Middle frontal gyrus (tissue), 1 donor: ENCODE measurements around the gene INF2.

ENCODE experiments used
- DNase-seq: peaks from one replicate; pipeline ENCODE4 v3.0.0-alpha.2; 2015; ENCODE audit warnings: low spot score; ENCODE audit errors: extremely low spot score

INF2 gene

DNA sequence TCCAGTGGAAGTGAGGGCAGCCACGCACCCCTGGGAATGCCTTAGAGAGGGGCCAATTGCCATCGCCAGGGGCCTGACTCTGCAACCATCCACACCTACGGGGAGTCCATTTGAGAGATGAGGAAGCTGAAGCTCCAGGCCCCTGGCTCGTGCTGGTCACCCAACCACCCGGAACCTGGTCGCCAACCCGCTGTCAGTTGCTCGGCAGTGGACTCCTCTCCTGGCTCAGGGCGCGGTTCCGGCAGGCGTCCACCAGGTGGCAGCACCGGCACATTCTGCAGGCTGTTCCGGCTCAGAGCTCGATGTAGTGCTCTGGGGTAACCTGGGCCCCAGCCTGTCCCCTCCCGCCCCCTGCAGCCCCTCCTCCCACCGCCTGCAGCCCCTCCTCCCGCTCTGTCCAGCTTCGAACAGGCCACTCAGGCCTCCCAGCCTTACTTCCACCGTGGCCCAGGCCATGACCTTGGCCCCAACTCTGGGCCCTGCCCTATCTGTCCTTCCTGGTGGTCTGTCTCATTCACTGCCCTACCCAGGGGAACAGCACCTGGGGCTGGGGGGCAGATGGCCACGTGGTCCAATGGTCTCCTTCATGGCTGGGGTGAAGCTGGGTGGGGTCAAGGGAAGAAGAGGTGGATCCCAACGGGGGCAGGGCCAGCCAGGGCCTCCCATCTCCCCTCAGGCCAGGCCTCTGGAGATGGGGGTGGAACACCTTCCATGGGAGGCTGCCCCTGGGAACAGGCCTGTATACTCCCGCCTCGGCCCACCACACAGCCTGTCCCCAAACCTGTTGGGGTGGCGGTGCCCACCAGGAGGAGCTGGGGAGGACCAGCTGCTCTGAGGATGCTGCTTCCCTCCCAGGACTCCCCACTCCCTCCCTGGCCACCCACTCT lies 79.3 kb downstream of the INF2 start:
- peak; percentile 82 for DNase-seq

DNA sequence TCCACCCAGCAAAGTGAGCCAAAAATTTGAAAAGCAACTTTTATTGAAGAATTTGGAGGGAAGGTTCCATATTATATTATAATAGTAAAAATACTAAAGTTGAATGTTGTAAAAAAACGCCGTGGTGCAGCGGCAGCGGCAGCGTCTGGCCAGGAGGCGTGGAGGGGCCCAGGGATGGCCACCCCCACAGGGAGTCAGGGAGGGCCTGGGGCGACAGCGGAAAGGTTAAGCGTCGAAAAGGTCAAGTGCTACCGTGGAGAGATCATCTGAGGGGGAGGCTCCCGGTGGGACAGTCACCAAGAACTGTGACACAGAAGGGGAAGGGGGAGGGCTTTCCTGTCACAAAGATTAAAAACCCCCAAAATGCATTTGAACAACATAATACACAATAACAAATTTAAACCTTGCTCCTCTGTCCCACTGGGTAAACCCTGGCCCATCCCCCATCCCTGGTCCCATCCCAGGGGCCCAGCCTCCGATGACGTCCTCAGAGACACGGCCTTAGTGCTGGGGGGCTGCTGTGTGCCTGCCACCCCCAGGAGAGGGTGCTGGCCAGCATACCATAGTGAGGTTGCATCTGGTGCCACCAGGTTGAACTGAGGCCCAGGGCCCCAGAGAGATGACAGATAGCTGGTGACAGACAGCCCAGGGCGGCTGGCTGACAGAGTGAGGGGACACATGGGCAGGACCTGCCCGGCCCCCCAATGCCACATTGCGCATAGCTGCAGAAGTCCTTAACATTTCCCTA lies 80.1 kb downstream of the INF2 start:
- DNase-seq: no peak

DNA sequence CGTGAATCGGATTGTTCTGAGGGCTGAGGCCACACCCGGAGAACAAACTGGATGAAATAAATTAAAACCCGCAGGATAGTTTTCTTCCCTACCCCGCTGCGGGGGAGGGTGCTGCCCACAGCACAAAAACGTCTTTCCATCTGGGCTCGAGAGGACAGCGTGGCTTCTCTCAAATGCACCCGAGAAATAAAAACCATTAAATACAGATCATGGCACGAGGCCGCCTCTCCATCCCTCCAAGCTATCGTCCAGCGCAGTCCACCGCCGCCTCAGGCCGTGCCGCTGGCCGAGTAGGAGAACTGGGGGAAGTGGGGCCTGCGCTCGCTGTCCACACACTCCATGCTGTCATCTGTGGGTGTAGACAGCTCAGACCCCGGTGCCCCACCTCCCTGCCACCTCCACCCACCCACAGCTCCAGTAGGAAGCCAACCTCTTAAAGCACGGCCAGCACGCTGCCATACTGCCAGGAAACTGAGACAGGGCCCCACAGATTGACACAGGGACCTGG lies 80.7 kb downstream of the INF2 start:
- no peak for DNase-seq

DNA sequence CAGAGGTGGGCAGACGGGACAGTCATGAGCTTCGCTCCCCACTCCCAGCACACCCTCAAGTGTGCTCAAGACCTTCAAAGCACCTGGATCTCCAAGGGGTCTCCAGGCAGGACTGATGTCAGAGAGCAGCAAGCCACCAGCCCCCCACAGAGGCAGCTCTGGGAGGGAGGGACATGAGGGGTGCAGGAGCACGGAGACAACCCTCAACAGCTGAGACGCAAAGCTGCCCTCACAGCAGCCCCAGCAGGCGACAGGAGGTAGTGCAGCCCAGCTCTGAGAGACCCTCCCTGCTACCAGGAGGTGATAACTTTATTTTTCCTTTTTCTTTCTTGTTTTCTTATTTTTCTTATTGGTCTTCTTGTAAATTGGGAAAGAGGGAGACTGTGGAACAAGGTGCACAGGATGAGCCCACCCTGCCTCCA lies 81.4 kb downstream of the INF2 start:
- DNase-seq: no peak

DNA sequence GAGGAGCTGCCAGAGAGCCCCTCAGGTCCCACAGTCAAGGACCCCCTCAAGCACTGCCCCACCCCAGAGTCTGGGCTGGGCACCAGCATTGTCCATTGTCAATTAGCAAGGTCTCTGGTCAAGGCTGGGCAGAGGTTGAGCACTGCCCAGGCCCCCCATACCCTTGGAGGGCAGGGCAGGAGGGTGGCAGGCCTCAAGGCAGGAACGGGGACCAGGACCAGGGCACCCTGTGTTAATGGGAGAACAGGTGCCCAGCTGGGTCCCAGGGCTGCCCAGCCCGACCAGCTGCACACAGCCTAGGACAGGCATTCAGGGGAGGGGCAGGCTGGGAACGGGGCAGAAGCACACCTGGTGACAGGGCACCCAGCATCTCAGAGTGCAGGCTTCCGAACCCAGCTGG lies 82.0 kb downstream of the INF2 start:
- DNase-seq: no peak
